Measurements from ENCODE around the gene MST1R. TPM values are rescaled to one million over a fixed set of nuclear protein-coding genes. Genes with fewer than 3 reads are reported as not detected.
"Not testable (repeated sequence)": the region's sequence is repeated elsewhere in the genome, so short reads cannot be mapped to it uniquely, and the experiment has no call there.

MST1R gene
- total RNA-seq, 2 experiments from 2014 or later = 1.5 to 2.6 TPM

- peak overlapping the region; percentile 42 for H3K27ac Mint-ChIP-seq
- H3K4me3 Mint-ChIP-seq = peak overlapping the region; percentile 77
- H3K4me1 Mint-ChIP-seq = peaks cover 24% of the 10 kb centered on the region
- no peaks in the 10 kb centered on the region for H3K36me3 Mint-ChIP-seq (ENCODE audit: low read depth)
- CTCF ChIA-PET = interaction anchor here (2.5 kb wide), 1 partner anchor 12 kb away, joined by 18 read pairs; the partner anchor contains the start of gene RBM6
- no peak for DNase-seq
- POLR2A ChIA-PET = interaction anchor here (1.1 to 2.0 kb wide), 3 partner anchors 11 to 125 kb away, joined by 3 to 40 read pairs (median 5); partner anchors contain the start of genes INKA1 and RBM6
- no peaks in the 10 kb centered on the region for H3K27me3 Mint-ChIP-seq
- H3K9me3 Mint-ChIP-seq = no peaks in the 10 kb centered on the region
Measured at GRCh38 chr3:49928481-49929017, 24.9 kb upstream of the MST1R start.

- Mint-ChIP-seq H3K27me3 (no peaks in the 10 kb centered on the region), H3K9me3 (no peaks in the 10 kb centered on the region), H3K27ac (no peak overlapping the region), H3K4me1 (peaks cover 24% of the 10 kb centered on the region), H3K4me3 (peak overlapping the region; percentile 77), H3K36me3 (ENCODE audit: low read depth) (no peaks in the 10 kb centered on the region)
- CTCF ChIA-PET = interaction anchor here (0.6 kb wide), 1 partner anchor 9 kb away, joined by 3 read pairs; no protein-coding TSS in a partner anchor
- POLR2A ChIA-PET = interaction anchor here (1.6 kb wide), 1 partner anchor 12 kb away, joined by 5 read pairs; the partner anchor contains the start of gene RBM6
- no peak for DNase-seq
Measured at GRCh38 chr3:49927798-49928197, 24.1 kb upstream of the MST1R start.

- no peak overlapping the region for H3K4me3 Mint-ChIP-seq
- H3K9me3 Mint-ChIP-seq = no peaks in the 10 kb centered on the region
- no peak for DNase-seq
- ChIA-PET POLR2A (no interaction called here), CTCF (no interaction called here)
- no peaks in the 10 kb centered on the region for H3K27me3 Mint-ChIP-seq
- no peak overlapping the region for H3K27ac Mint-ChIP-seq
- H3K36me3 Mint-ChIP-seq (ENCODE audit: low read depth) = no peaks in the 10 kb centered on the region
- H3K4me1 Mint-ChIP-seq = peaks cover 24% of the 10 kb centered on the region
Measured at GRCh38 chr3:49926117-49926728, 22.6 kb upstream of the MST1R start.

- no peaks in the 10 kb centered on the region for H3K27me3 Mint-ChIP-seq
- no peak overlapping the region for H3K4me3 Mint-ChIP-seq
- no peaks in the 10 kb centered on the region for H3K9me3 Mint-ChIP-seq
- H3K36me3 Mint-ChIP-seq (ENCODE audit: low read depth) = no peaks in the 10 kb centered on the region
- ChIA-PET CTCF (interaction anchor here (0.5 to 1.2 kb wide), 3 partner anchors 19 to 122 kb away, joined by 3 to 5 read pairs (median 3); partner anchors contain the start of gene INKA1), POLR2A (interaction anchor here (0.6 kb wide), 1 partner anchor 122 kb away, joined by 3 read pairs; the partner anchor contains the start of gene INKA1)
- H3K27ac Mint-ChIP-seq = no peak overlapping the region
- DNase-seq = no peak
- H3K4me1 Mint-ChIP-seq = peaks cover 24% of the 10 kb centered on the region
Measured at GRCh38 chr3:49925485-49925884, 21.8 kb upstream of the MST1R start.

- DNase-seq = no peak
- no peaks in the 10 kb centered on the region for H3K27me3 Mint-ChIP-seq
- ChIA-PET CTCF (interaction anchor here (0.5 to 1.2 kb wide), 3 partner anchors 18 to 121 kb away, joined by 3 to 5 read pairs (median 3); partner anchors contain the start of gene INKA1), POLR2A (interaction anchor here (1.1 kb wide), 1 partner anchor 16 kb away, joined by 3 read pairs; no protein-coding TSS in a partner anchor)
- H3K4me1 Mint-ChIP-seq = peaks cover 20% of the 10 kb centered on the region
- H3K9me3 Mint-ChIP-seq = no peaks in the 10 kb centered on the region
- H3K4me3 Mint-ChIP-seq = no peak overlapping the region
- no peaks in the 10 kb centered on the region for H3K36me3 Mint-ChIP-seq (ENCODE audit: low read depth)
- no peak overlapping the region for H3K27ac Mint-ChIP-seq
Measured at GRCh38 chr3:49924683-49925082, 21.0 kb upstream of the MST1R start.

- H3K36me3 Mint-ChIP-seq (ENCODE audit: low read depth); H3K4me3 Mint-ChIP-seq; H3K27ac Mint-ChIP-seq; DNase-seq; H3K4me1 Mint-ChIP-seq; H3K27me3 Mint-ChIP-seq; H3K9me3 Mint-ChIP-seq: not testable (repeated sequence)
- ChIA-PET POLR2A (interaction anchor here (1.1 kb wide), 1 partner anchor 22 kb away, joined by 4 read pairs; the partner anchor contains the start of gene RBM6), CTCF (interaction anchor here (3.8 kb wide), 1 partner anchor 11 kb away, joined by 12 read pairs; no protein-coding TSS in a partner anchor)
Measured at GRCh38 chr3:49917806-49918590, 14.3 kb upstream of the MST1R start.

- H3K4me3 Mint-ChIP-seq = no peak overlapping the region
- CTCF ChIA-PET = interaction anchor here (3.8 kb wide), 1 partner anchor 10 kb away, joined by 12 read pairs; no protein-coding TSS in a partner anchor
Measured at GRCh38 chr3:49916686-49917085, 13.0 kb upstream of the MST1R start.

GRCh38 chr3:49914906-49915305, 11.2 kb upstream of the MST1R start:
- Mint-ChIP-seq H3K27me3 (no peaks in the 10 kb centered on the region), H3K9me3 (no peaks in the 10 kb centered on the region), H3K36me3 (ENCODE audit: low read depth) (peaks cover 11% of the 10 kb centered on the region), H3K4me1 (peaks cover 1% of the 10 kb centered on the region), H3K4me3 (no peak overlapping the region), H3K27ac (no peak overlapping the region)
- CTCF ChIA-PET = no interaction called here
- POLR2A ChIA-PET = interaction anchor here (1.1 kb wide), 1 partner anchor 9 kb away, joined by 3 read pairs; no protein-coding TSS in a partner anchor
- DNase-seq = no peak

More at GRCh38 chr3:49916686-49917085, 13.0 kb upstream of the MST1R start:
- POLR2A ChIA-PET = no interaction called here
- H3K36me3 Mint-ChIP-seq (ENCODE audit: low read depth) = peaks cover 6% of the 10 kb centered on the region
- no peak for DNase-seq
- no peaks in the 10 kb centered on the region for H3K27me3 Mint-ChIP-seq
- H3K27ac Mint-ChIP-seq = no peak overlapping the region
- peaks cover 1% of the 10 kb centered on the region for H3K4me1 Mint-ChIP-seq
- H3K9me3 Mint-ChIP-seq = no peaks in the 10 kb centered on the region

GRCh38 chr3:49912881-49913281, 9.2 kb upstream of the MST1R start:
- no peak for DNase-seq
- no peak overlapping the region for H3K4me3 Mint-ChIP-seq
- no peaks in the 10 kb centered on the region for H3K4me1 Mint-ChIP-seq
- peaks cover 13% of the 10 kb centered on the region for H3K36me3 Mint-ChIP-seq (ENCODE audit: low read depth)
- no peaks in the 10 kb centered on the region for H3K9me3 Mint-ChIP-seq
- H3K27me3 Mint-ChIP-seq = no peaks in the 10 kb centered on the region
- no peak overlapping the region for H3K27ac Mint-ChIP-seq
- POLR2A ChIA-PET = interaction anchor here (1.1 kb wide), 1 partner anchor 307 kb away, joined by 3 read pairs; no protein-coding TSS in a partner anchor
- CTCF ChIA-PET = interaction anchor here (1.4 kb wide), 1 partner anchor 16 kb away, joined by 3 read pairs; the partner anchor contains the start of gene MON1A

- Mint-ChIP-seq H3K27me3 (no peaks in the 10 kb centered on the region), H3K4me3 (no peak overlapping the region), H3K27ac (no peak overlapping the region), H3K9me3 (no peaks in the 10 kb centered on the region), H3K36me3 (ENCODE audit: low read depth) (peaks cover 13% of the 10 kb centered on the region), H3K4me1 (peaks cover 4% of the 10 kb centered on the region)
- no peak for DNase-seq
- ChIA-PET POLR2A (interaction anchor here (1.0 kb wide), 1 partner anchor 73 kb away, joined by 3 read pairs; no protein-coding TSS in a partner anchor), CTCF (no interaction called here)
Measured at GRCh38 chr3:49911611-49912010, 7.9 kb upstream of the MST1R start.

GRCh38 chr3:49911124-49911420, 7.4 kb upstream of the MST1R start:
- H3K27ac Mint-ChIP-seq = no peak overlapping the region
- no peaks in the 10 kb centered on the region for H3K9me3 Mint-ChIP-seq
- no peak overlapping the region for H3K4me3 Mint-ChIP-seq
- CTCF ChIA-PET = no interaction called here
- peaks cover 13% of the 10 kb centered on the region for H3K36me3 Mint-ChIP-seq (ENCODE audit: low read depth)
- no peak for DNase-seq
- peaks cover 10% of the 10 kb centered on the region for H3K4me1 Mint-ChIP-seq
- POLR2A ChIA-PET = no interaction called here
- H3K27me3 Mint-ChIP-seq = no peaks in the 10 kb centered on the region

GRCh38 chr3:49910409-49911123, 6.9 kb upstream of the MST1R start:
- Mint-ChIP-seq H3K4me3 (no peak overlapping the region), H3K27me3 (no peaks in the 10 kb centered on the region), H3K27ac (no peak overlapping the region), H3K9me3 (no peaks in the 10 kb centered on the region), H3K36me3 (ENCODE audit: low read depth) (peaks cover 13% of the 10 kb centered on the region), H3K4me1 (peaks cover 15% of the 10 kb centered on the region)
- POLR2A ChIA-PET = interaction anchor here (1.0 kb wide), 1 partner anchor 54 kb away, joined by 3 read pairs; the partner anchor contains the start of gene TRAIP
- CTCF ChIA-PET = no interaction called here
- DNase-seq = no peak
